Calu3 (cell line): ENCODE measurements around the gene CAPZA3. TPM values are rescaled to one million over a fixed set of nuclear protein-coding genes. Genes with fewer than 3 reads are reported as not detected.
A peak's percentile ranks its signal among the peaks of the same experiment; 100 is the strongest.

ENCODE experiments used
- BruUV-seq: library from RNA; stranded (reverse); fragments of 400-500 nt; replicated peaks from 2 replicates; lab custom pipeline; 2021; lab: Mats Ljungman, UMichigan
- CTCF ChIA-PET: fragments of 300-600 bp; sonication (Branson Sonifier 250); formaldehyde crosslinking; loops from one replicate; lab custom pipeline; 2022; ENCODE audit warnings: antibody characterized with exemption; lab: Charles Lee
- DNase-seq: peaks from one replicate; pipeline ENCODE4 v3.0.0; 2022
- H3K27ac Mint-ChIP-seq: one replicate; pipeline ENCODE4 v1.8.0; 2022; ENCODE audit warnings: mixed read lengths; ENCODE audit not compliant: unreplicated experiment
- H3K27me3 Mint-ChIP-seq: one replicate; pipeline ENCODE4 v1.8.0; 2022; ENCODE audit warnings: mixed read lengths; ENCODE audit not compliant: unreplicated experiment
- H3K36me3 Mint-ChIP-seq: one replicate; pipeline ENCODE4 v1.8.0; 2022; ENCODE audit warnings: mild to moderate bottlenecking, moderate library complexity, mixed read lengths; ENCODE audit not compliant: insufficient read depth, unreplicated experiment
- H3K4me1 Mint-ChIP-seq: one replicate; pipeline ENCODE4 v1.8.0; 2022; ENCODE audit warnings: mild to moderate bottlenecking, low read depth, mixed read lengths; ENCODE audit not compliant: unreplicated experiment
- H3K4me3 Mint-ChIP-seq: one replicate; pipeline ENCODE4 v1.8.0; 2022; ENCODE audit warnings: mild to moderate bottlenecking, low read depth, moderate library complexity, mixed read lengths; ENCODE audit not compliant: unreplicated experiment
- H3K9me3 Mint-ChIP-seq: one replicate; pipeline ENCODE4 v1.8.0; 2022; ENCODE audit warnings: low read depth, mixed read lengths; ENCODE audit not compliant: unreplicated experiment
- intact Hi-C: fragments of 100-400 bp; cut with micrococcal nuclease; formaldehyde crosslinking; loops from one replicate; pipeline ENCODE4 v1.10.0; 2022; ENCODE audit not compliant: unreplicated experiment
- total RNA-seq: library from RNA; stranded (reverse); gene quantifications from 2 replicates; pipeline ENCODE4 v1.2.3, GENCODE V29; 2022
- TF ChIP-seq, protein P1 (sequence below): fragments of 200-600 bp; IDR thresholded peaks from one replicate; pipeline ENCODE4 v1.8.0; 2022; ENCODE audit warnings: antibody characterized with exemption; ENCODE audit not compliant: unreplicated experiment

Gene CAPZA3
- total RNA-seq, 1 experiment from 2014 or later: 0.45 TPM

DNA sequence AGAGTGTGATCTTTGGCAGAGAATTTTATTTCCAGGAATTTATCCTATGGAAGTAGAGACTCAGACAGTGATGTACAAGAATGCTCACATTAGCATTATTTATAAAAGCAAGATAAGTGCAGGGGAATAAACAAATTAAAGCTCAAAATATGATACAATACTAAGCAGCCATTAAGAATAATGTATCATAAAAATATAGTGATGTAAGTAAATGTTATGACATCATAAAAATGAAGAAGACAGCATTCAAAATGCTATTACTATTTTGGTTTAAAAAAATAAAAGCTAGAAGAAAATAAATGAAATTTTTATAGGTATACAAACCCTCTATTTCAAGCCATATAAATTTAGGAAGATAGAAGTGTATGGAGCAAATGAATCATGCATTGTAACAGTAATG is 17.2 kb upstream of the CAPZA3 start:
- H3K4me1 Mint-ChIP-seq: peaks cover 42% of the 10 kb centered on the region
- no peak overlapping the region for H3K4me3 Mint-ChIP-seq
- TF ChIP-seq, protein P1, sequence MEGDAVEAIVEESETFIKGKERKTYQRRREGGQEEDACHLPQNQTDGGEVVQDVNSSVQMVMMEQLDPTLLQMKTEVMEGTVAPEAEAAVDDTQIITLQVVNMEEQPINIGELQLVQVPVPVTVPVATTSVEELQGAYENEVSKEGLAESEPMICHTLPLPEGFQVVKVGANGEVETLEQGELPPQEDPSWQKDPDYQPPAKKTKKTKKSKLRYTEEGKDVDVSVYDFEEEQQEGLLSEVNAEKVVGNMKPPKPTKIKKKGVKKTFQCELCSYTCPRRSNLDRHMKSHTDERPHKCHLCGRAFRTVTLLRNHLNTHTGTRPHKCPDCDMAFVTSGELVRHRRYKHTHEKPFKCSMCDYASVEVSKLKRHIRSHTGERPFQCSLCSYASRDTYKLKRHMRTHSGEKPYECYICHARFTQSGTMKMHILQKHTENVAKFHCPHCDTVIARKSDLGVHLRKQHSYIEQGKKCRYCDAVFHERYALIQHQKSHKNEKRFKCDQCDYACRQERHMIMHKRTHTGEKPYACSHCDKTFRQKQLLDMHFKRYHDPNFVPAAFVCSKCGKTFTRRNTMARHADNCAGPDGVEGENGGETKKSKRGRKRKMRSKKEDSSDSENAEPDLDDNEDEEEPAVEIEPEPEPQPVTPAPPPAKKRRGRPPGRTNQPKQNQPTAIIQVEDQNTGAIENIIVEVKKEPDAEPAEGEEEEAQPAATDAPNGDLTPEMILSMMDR: no peak
- peaks cover 3% of the 10 kb centered on the region for H3K9me3 Mint-ChIP-seq
- no peak for DNase-seq
- intact Hi-C loops: loop anchor here (10.0 kb wide), 2 partner anchors 74 to 286 kb away; no protein-coding TSS in a partner anchor
- CTCF ChIA-PET: no interaction called here
- no peaks in the 10 kb centered on the region for H3K27me3 Mint-ChIP-seq
- peaks cover 6% of the 10 kb centered on the region for H3K36me3 Mint-ChIP-seq
- no TSS peak for BruUV-seq
- no peak overlapping the region for H3K27ac Mint-ChIP-seq

DNA sequence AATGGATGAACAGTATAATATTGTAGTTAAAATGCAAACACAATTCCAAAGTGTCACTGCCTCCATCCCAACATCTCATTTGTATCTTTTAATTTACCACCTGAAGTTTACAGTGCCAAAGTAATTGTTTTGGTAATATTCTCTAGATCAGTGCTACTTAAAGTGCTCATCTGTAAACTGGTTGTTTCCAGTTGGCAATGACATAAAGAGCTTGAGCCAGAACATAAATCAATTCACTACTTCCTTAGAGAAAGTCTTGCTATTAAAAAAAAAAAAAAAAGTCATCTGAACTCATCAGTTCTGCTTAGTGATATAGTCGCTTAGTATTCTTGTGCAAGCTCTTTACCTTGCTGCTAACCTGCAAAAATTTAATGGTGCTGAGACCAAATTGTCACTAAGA is 16.5 kb upstream of the CAPZA3 start:
- BruUV-seq: no TSS peak
- intact Hi-C loops: loop anchor here (10.0 kb wide), 2 partner anchors 73 to 287 kb away; no protein-coding TSS in a partner anchor
- DNase-seq: no peak
- no peaks in the 10 kb centered on the region for H3K27me3 Mint-ChIP-seq
- no peak overlapping the region for H3K4me3 Mint-ChIP-seq
- CTCF ChIA-PET: no interaction called here
- H3K9me3 Mint-ChIP-seq: peaks cover 3% of the 10 kb centered on the region
- H3K4me1 Mint-ChIP-seq: peaks cover 44% of the 10 kb centered on the region
- peaks cover 6% of the 10 kb centered on the region for H3K36me3 Mint-ChIP-seq
- no peak overlapping the region for H3K27ac Mint-ChIP-seq
- TF ChIP-seq, protein P1: no peak

DNA sequence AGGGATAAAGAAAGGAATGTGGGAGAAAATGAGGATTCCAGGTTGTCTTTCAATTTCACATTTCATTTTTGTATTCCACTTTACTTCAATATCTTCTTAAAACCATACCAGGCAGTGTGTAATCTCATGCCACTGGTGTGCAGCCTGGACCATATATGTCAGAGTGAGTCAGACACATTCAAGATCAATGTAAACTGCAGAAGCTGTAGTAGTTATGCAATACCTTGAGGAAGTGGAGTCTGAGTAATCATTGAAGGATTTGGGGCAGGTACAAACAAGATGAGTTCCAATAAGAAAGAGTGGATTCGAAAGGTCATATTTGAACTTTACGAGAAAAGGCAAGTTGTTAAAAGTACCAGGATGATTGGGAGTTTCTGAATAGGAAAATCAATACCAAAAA is 14.2 kb upstream of the CAPZA3 start:
- DNase-seq: peak; percentile 31
- intact Hi-C loops: loop anchor here (10.0 kb wide), 2 partner anchors 71 to 289 kb away; no protein-coding TSS in a partner anchor
- BruUV-seq: no TSS peak
- CTCF ChIA-PET: interaction anchor here (0.9 kb wide), 1 partner anchor 578 kb away, joined by 3 read pairs; no protein-coding TSS in a partner anchor
- H3K4me1 Mint-ChIP-seq: peaks cover 48% of the 10 kb centered on the region
- no peaks in the 10 kb centered on the region for H3K27me3 Mint-ChIP-seq
- H3K4me3 Mint-ChIP-seq: peak overlapping the region; percentile 42
- H3K36me3 Mint-ChIP-seq: peaks cover 6% of the 10 kb centered on the region
- H3K9me3 Mint-ChIP-seq: peaks cover 2% of the 10 kb centered on the region
- TF ChIP-seq, protein P1: no peak
- peak overlapping the region; percentile 67 for H3K27ac Mint-ChIP-seq

DNA sequence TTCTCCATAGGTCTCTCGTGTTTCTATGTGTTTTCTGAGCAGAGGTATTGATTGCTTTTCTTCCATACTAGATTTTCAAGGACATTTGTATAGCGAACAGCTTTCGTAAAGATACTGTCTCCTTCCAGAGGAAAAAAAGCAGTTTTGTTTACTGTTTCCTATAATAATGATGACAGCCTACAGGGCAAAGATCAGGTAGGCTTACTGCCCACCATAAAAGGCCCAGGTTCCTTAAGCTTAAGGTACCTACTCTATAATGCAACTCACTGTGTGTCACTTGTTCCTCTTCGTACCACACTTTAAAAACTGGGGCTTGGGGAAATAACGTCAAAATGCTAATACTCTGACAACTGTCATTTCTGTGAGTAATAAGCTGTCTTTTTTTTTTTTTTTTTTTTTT is 6.8 kb upstream of the CAPZA3 start:
- TF ChIP-seq, protein P1: no peak
- Mint-ChIP-seq H3K4me1 (peaks cover 11% of the 10 kb centered on the region), H3K36me3 (no peaks in the 10 kb centered on the region), H3K27me3 (no peaks in the 10 kb centered on the region), H3K4me3 (no peak overlapping the region), H3K9me3 (peaks cover 12% of the 10 kb centered on the region), H3K27ac (no peak overlapping the region)
- BruUV-seq: no TSS peak
- CTCF ChIA-PET: no interaction called here
- intact Hi-C loops: no loop called here
- no peak for DNase-seq
